ENCODE results near the gene SUCLG2.

Gene SUCLG2

DNA sequence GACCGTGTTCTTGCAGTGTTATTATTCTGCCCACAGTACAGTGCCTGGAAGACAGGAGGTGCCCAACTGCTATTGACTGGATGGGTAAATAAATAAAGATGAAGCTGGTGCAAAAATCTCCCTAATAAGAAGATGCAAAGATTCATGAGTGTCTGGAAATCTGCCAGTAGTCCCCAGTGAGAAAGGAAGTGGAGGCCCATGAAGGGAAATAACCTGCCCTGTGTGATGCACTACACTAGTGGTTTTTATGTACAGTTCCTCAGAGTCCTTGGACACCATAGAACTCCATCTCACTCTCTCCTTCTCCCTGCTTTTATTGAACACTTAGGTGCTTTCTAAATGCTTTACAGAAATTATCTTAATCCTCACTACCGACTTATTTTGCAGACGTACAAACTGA, 8.3 kb upstream of the SUCLG2 start:
- peak overlapping the region in 1 of 2 donors; percentile 27 for H3K4me3 Mint-ChIP-seq
- H3K27me3 Mint-ChIP-seq: no peaks in the 10 kb centered on the region
- no peak overlapping the region for H3K27ac Mint-ChIP-seq
- no peaks in the 10 kb centered on the region for H3K36me3 Mint-ChIP-seq (ENCODE audit: insufficient read depth)
- H3K9me3 Mint-ChIP-seq: peaks cover 0 to 1% of the 10 kb centered on the region in 2 donors
- peaks cover 23 to 24% of the 10 kb centered on the region in 2 donors for H3K4me1 Mint-ChIP-seq (ENCODE audit: low read depth in 2 of 2)
- ATAC-seq (replicated peaks) (peak; percentile 94), DNase-seq (peak; percentile 12 to 15 (median 14))

- peaks cover 28 to 31% of the 10 kb centered on the region in 2 donors for H3K4me1 Mint-ChIP-seq (ENCODE audit: low read depth in 2 of 2)
- no peak for DNase-seq
- H3K9me3 Mint-ChIP-seq: no peaks in the 10 kb centered on the region
- peaks cover under 1% of the 10 kb centered on the region for H3K36me3 Mint-ChIP-seq (ENCODE audit: insufficient read depth)
- no peaks in the 10 kb centered on the region for H3K27me3 Mint-ChIP-seq
- H3K27ac Mint-ChIP-seq: no peak overlapping the region
- no peak for ATAC-seq (replicated peaks)
- H3K4me3 Mint-ChIP-seq: no peak overlapping the region
Observed at GRCh38 chr3:67661089-67661488, 6.7 kb upstream of the SUCLG2 start.

DNA sequence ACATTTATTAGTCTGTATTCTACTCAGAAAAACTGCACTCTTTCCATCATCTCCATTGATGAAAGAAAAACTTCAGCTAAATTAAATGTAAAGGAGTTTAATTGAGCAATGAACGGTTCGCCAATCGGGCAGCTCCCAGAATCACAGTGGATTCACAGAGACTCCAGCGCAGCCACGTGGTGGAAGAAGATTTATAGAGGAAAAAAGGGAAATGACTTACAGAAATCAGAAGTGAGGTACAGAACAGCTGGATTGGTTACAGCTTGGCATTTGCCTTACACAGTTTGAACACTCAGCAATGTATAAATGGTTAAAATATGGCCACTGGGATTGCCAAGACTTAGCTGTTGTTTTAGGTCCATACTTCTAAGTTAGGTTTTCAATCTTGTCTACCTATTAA, 2.8 kb upstream of the SUCLG2 start:
- H3K27ac Mint-ChIP-seq: no peak overlapping the region
- H3K9me3 Mint-ChIP-seq: no peaks in the 10 kb centered on the region
- peaks cover 13% of the 10 kb centered on the region for H3K36me3 Mint-ChIP-seq (ENCODE audit: insufficient read depth)
- H3K27me3 Mint-ChIP-seq: no peaks in the 10 kb centered on the region
- DNase-seq (no peak), ATAC-seq (replicated peaks) (no peak)
- no peak overlapping the region for H3K4me3 Mint-ChIP-seq
- peaks cover 32 to 42% of the 10 kb centered on the region in 2 donors for H3K4me1 Mint-ChIP-seq (ENCODE audit: low read depth in 2 of 2)

- Mint-ChIP-seq H3K36me3 (ENCODE audit: insufficient read depth) (peaks cover 13% of the 10 kb centered on the region), H3K4me3 (no peak overlapping the region), H3K9me3 (no peaks in the 10 kb centered on the region), H3K27ac (peak overlapping the region in 1 of 2 donors; percentile 92), H3K4me1 (ENCODE audit: low read depth in 2 of 2) (peaks cover 36 to 47% of the 10 kb centered on the region in 2 donors), H3K27me3 (no peaks in the 10 kb centered on the region)
- DNase-seq: no peak
- ATAC-seq (replicated peaks): no peak
Observed at GRCh38 chr3:67656614-67657013, 2.2 kb upstream of the SUCLG2 start.

DNA sequence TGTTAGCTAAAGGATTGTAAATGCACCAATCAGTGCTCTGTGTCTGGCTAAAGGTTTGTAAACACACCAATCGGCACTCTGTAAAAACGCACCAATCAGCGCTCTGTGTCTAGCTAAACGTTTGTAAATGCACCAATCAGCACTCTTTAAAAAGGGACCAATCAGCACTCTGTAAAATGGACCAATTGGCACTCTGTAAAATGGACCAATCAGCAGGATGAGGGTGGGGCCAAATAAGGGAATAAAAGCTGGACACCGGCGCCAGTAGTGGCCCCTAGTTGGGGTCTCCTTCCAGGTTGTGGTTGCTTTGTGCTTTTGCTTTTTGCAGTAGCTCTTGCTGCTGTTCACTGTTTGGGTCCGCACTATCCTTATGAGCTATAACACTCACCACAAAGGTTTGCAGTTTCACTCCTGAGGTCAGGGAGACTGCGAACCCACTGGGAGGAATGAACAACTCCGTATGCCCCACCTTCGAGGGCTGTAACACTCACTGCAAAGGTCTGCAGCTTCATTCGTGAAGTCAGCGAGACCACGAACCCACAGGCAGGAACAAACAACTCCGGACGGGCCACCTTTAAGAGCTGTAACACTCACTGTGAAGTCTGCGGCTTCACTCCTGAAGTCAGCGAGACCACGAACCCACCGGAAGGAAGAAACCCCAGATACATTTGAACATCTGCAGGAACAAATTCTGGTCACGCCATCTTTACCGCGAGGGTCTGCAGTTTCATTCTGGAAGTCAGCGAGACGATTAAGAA, 1.1 kb upstream of the SUCLG2 start:
- Mint-ChIP-seq H3K4me1 (ENCODE audit: low read depth in 2 of 2) (peaks cover 36 to 52% of the 10 kb centered on the region in 2 donors), H3K36me3 (ENCODE audit: insufficient read depth) (peaks cover 13% of the 10 kb centered on the region), H3K4me3 (peak overlapping the region; percentile 81), H3K27ac (peak overlapping the region; percentile 86 to 92), H3K9me3 (no peaks in the 10 kb centered on the region), H3K27me3 (no peaks in the 10 kb centered on the region)
- peak; percentile 73 for ATAC-seq (replicated peaks)
- peak; percentile 76 to 81 (median 78) for DNase-seq

DNA sequence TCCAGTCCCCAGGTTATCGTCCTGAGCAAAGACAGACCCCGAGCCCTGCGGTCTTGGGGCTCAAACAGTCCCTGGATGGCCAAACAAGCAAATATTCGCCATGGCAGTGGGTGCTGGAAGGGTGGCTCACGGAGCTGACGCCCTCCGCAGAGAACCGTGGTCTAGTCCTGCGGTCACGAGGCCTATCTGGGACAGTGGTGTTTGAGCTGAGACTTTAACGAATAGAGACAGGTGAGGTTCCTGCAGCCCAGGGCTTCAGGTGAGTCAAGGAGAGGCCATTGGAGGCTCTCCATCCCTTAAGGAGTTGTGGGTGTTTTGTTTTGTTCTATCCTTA, 399 bp upstream of the SUCLG2 start:
- peak; percentile 27 for ATAC-seq (replicated peaks)
- Mint-ChIP-seq H3K4me1 (ENCODE audit: low read depth in 2 of 2) (peaks cover 40 to 59% of the 10 kb centered on the region in 2 donors), H3K36me3 (ENCODE audit: insufficient read depth) (peaks cover 13% of the 10 kb centered on the region), H3K27ac (peak overlapping the region; percentile 86 to 92), H3K9me3 (no peaks in the 10 kb centered on the region), H3K27me3 (no peaks in the 10 kb centered on the region), H3K4me3 (peak overlapping the region; percentile 81)
- DNase-seq: peak in 2 of 3 experiments; percentile 18 to 23

DNA sequence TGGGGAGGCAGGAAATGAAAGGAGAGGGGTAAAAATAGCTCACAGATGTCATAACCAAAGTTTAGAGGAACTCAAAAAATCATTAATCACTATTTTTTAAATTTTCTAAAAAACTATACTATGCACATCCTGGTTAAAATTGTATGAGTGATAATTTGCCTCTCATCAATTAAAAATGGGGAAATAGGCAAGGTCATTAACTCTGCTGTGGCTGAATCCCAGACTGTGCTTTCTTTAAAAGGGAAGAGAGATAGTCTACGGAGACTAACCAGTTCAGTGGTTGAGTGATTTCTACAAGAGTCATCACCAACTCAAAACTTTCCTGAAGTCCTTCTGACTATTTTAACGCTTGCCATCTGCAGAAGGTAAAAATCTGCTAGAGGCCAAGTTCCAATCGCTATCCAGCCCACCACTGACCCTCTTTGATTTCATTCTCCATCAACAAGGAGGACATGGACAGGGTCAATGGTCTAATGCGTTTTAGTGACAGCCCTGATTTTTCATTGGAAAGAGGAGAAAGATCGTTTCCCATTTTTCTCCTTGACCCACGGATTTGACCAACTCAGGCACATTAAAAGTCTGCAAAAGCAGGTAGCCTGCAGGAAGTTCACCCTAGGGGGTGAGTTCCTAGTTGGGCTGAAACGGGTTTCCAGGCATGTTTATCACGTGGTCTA, 850 bp downstream of the SUCLG2 start:
- Mint-ChIP-seq H3K9me3 (no peaks in the 10 kb centered on the region), H3K36me3 (ENCODE audit: insufficient read depth) (peaks cover 13% of the 10 kb centered on the region), H3K27me3 (no peaks in the 10 kb centered on the region), H3K4me3 (peak overlapping the region; percentile 81), H3K4me1 (ENCODE audit: low read depth in 2 of 2) (peaks cover 48 to 70% of the 10 kb centered on the region in 2 donors), H3K27ac (peak overlapping the region; percentile 86 to 92)
- DNase-seq (no peak), ATAC-seq (replicated peaks) (no peak)

GRCh38 chr3:67650084-67650483, 4.3 kb downstream of the SUCLG2 start:
- no peaks in the 10 kb centered on the region for H3K9me3 Mint-ChIP-seq
- no peak for ATAC-seq (replicated peaks)
- DNase-seq: no peak
- peaks cover 6% of the 10 kb centered on the region for H3K36me3 Mint-ChIP-seq (ENCODE audit: insufficient read depth)
- H3K27me3 Mint-ChIP-seq: no peaks in the 10 kb centered on the region
- peaks cover 45 to 72% of the 10 kb centered on the region in 2 donors for H3K4me1 Mint-ChIP-seq (ENCODE audit: low read depth in 2 of 2)
- H3K4me3 Mint-ChIP-seq: no peak overlapping the region
- H3K27ac Mint-ChIP-seq: peak overlapping the region in 1 of 2 donors; percentile 30

DNA sequence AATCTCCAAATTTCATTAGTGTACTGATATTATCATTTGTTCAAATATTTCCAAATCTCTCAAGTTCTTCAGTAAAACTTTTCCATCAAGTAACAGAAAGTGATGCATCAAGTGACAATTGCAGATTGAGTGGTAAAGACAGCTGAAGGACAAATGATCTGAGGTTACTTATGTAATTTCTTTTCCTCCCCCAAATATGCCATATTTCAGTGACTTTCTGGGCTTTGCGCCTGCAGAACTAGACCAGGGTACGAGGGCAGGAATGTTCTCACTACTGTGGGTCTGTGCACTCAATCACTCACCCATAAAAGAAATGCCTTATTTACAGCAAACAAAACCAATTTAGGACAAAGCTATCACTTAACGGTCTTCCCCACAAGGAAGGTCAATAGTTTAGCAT, 4.7 kb downstream of the SUCLG2 start:
- H3K4me1 Mint-ChIP-seq (ENCODE audit: low read depth in 2 of 2): peaks cover 42 to 72% of the 10 kb centered on the region in 2 donors
- peaks cover 4% of the 10 kb centered on the region for H3K36me3 Mint-ChIP-seq (ENCODE audit: insufficient read depth)
- ATAC-seq (replicated peaks) (no peak), DNase-seq (no peak)
- H3K27me3 Mint-ChIP-seq: no peaks in the 10 kb centered on the region
- peak overlapping the region; percentile 0 to 30 for H3K27ac Mint-ChIP-seq
- H3K4me3 Mint-ChIP-seq: no peak overlapping the region
- H3K9me3 Mint-ChIP-seq: no peaks in the 10 kb centered on the region

DNA sequence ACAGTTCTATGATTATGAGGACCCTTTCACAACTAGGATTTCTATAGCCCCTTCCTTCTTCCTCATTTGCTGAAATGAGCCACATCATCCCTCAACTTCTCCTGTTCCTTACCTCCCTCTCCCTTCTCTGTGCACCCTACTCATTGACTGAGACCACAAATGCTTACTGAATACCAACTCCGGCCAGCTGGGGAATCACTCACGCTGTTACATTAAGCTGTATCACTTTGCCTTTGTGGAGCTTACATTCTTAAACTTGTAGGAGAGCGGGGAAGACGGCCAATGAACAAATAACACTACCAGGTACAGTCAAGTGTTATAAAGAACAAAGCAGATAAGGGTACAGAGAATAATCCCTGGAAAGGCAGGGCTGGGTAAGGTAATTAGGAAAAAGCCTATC, 5.7 kb downstream of the SUCLG2 start:
- Mint-ChIP-seq H3K4me1 (ENCODE audit: low read depth in 2 of 2) (peaks cover 49 to 79% of the 10 kb centered on the region in 2 donors), H3K27me3 (no peaks in the 10 kb centered on the region), H3K4me3 (no peak overlapping the region), H3K36me3 (ENCODE audit: insufficient read depth) (peaks cover 4% of the 10 kb centered on the region), H3K9me3 (no peaks in the 10 kb centered on the region), H3K27ac (peak overlapping the region in 1 of 2 donors; percentile 2)
- ATAC-seq (replicated peaks) (no peak), DNase-seq (no peak)

DNA sequence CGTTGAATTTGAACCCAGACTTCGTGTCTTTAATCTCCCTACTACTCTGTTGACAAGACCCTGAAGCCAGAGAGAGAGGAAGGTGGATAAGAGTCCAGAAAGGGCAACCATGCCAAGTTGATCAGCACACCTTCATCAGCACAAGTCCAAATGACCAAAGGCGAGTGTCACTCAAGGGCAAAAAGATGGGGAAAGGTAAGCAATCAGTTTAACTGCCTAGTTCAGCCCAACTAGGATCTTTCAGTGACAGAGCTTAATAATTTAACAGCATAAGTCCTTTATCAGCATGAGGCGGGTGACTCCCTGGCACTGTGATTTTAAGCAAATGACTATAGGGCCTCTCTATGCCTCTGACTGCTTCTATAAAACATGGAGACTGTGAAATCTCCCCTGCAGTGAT, 6.2 kb downstream of the SUCLG2 start:
- ATAC-seq (replicated peaks): no peak
- peak overlapping the region in 1 of 2 donors; percentile 2 for H3K27ac Mint-ChIP-seq
- peaks cover 4% of the 10 kb centered on the region for H3K36me3 Mint-ChIP-seq (ENCODE audit: insufficient read depth)
- H3K4me1 Mint-ChIP-seq (ENCODE audit: low read depth in 2 of 2): peaks cover 53 to 79% of the 10 kb centered on the region in 2 donors
- no peaks in the 10 kb centered on the region for H3K9me3 Mint-ChIP-seq
- H3K27me3 Mint-ChIP-seq: no peaks in the 10 kb centered on the region
- H3K4me3 Mint-ChIP-seq: no peak overlapping the region
- no peak for DNase-seq

DNA sequence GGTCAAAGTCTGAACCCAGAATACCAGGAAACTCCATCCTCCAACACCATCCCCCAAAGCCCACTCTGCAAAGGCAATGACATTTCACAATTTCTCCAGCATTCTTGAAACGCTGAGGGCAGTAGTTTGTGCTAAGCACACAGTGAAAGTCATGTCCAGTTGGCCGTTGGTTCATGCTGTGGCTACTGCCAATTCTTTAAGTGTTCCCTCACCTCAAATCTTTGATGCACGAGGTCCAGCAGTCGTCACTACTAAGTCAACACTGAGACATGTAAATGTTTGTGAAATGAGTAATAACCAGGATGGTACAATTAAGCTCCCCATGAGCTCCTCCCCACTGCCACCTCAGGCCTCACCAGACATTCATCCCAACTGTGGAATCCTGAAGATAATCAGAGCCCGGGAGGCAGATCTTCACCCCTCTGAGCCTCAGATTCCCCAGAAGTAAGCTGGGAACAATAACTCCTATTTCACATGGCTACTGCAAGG, 7.0 kb downstream of the SUCLG2 start:
- Mint-ChIP-seq H3K27ac (no peak overlapping the region), H3K4me3 (no peak overlapping the region), H3K9me3 (no peaks in the 10 kb centered on the region), H3K36me3 (ENCODE audit: insufficient read depth) (peaks cover 4% of the 10 kb centered on the region), H3K4me1 (ENCODE audit: low read depth in 2 of 2) (peaks cover 49 to 75% of the 10 kb centered on the region in 2 donors), H3K27me3 (no peaks in the 10 kb centered on the region)
- ATAC-seq (replicated peaks) (no peak), DNase-seq (no peak)

DNA sequence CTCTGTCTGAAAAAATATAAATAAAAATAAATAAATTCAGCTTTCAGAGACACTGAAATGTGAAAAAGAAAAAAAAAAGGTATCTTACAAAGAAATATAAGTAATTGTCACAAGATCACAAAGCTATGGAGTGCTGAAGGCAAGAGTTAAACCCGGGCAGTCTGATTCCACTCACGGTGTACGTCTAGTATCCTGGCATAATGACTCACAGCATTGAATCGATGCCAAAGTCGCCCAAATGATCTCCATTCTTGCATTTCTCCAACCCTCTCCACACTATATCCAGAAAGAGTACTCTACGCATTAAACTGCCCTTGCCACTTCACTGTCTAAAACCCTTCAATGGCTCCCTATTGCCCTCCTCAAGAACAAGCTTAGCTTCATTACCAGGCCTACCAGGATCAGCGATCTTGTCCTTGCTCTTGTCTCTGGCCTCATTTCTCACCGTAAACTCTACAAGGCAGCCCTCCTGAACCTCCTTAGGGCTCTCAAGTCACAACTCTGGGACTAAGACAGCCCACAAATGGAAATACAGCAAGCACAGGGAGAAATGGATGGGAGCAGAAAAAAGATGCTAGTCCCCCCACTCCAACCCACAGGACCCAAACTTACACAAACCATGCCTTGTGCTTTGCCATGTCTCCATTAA, 7.7 kb downstream of the SUCLG2 start:
- no peaks in the 10 kb centered on the region for H3K9me3 Mint-ChIP-seq
- no peak overlapping the region for H3K27ac Mint-ChIP-seq
- peaks cover 4% of the 10 kb centered on the region for H3K36me3 Mint-ChIP-seq (ENCODE audit: insufficient read depth)
- H3K4me3 Mint-ChIP-seq: no peak overlapping the region
- H3K4me1 Mint-ChIP-seq (ENCODE audit: low read depth in 2 of 2): peaks cover 44 to 73% of the 10 kb centered on the region in 2 donors
- DNase-seq: no peak
- H3K27me3 Mint-ChIP-seq: no peaks in the 10 kb centered on the region
- ATAC-seq (replicated peaks): no peak

All from effector memory CD8-positive, alpha-beta T cell (primary cell).